Osteocyte (in vitro differentiated cells): Measurements from ENCODE around the gene RCAN2. TPM values are rescaled to one million over a fixed set of nuclear protein-coding genes. Genes with fewer than 3 reads are reported as not detected.

ENCODE experiments used
- DNase-seq: peaks from one replicate; pipeline ENCODE4 v3.0.0; 2021; ENCODE audit warnings: mixed read lengths; ENCODE audit not compliant: unreplicated experiment; ENCODE audit errors: extremely low spot score
- H3K27ac Mint-ChIP-seq: one replicate; pipeline ENCODE4 v1.8.0; 2021; ENCODE audit warnings: mild to moderate bottlenecking, mixed read lengths; ENCODE audit not compliant: unreplicated experiment
- H3K27me3 Mint-ChIP-seq: one replicate; pipeline ENCODE4 v1.8.0; 2021; ENCODE audit warnings: mixed read lengths; ENCODE audit not compliant: unreplicated experiment
- H3K36me3 Mint-ChIP-seq: one replicate; pipeline ENCODE4 v1.8.0; 2021; ENCODE audit warnings: mixed read lengths; ENCODE audit not compliant: unreplicated experiment
- H3K4me1 Mint-ChIP-seq: one replicate; pipeline ENCODE4 v1.8.0; 2021; ENCODE audit warnings: mixed read lengths; ENCODE audit not compliant: unreplicated experiment
- H3K4me3 Mint-ChIP-seq: one replicate; pipeline ENCODE4 v1.8.0; 2021; ENCODE audit warnings: mild to moderate bottlenecking, moderate library complexity, mixed read lengths; ENCODE audit not compliant: unreplicated experiment
- H3K9me3 Mint-ChIP-seq: one replicate; pipeline ENCODE4 v1.8.0; 2021; ENCODE audit warnings: mixed read lengths; ENCODE audit not compliant: unreplicated experiment
- total RNA-seq: library from RNA; stranded (reverse); gene quantifications from 2 replicates; pipeline ENCODE4 v1.2.1, GENCODE V29; 2021
- TF ChIP-seq, protein P1 (sequence below): fragments of 200-600 bp; sonication (generic); IDR thresholded peaks from 2 replicates; pipeline ENCODE4 v1.5.0; 2021; ENCODE audit warnings: antibody characterized with exemption, mild to moderate bottlenecking, moderate library complexity

RCAN2 gene
- total RNA-seq, 1 donor from 2014 or later = 31.3 TPM

DNA sequence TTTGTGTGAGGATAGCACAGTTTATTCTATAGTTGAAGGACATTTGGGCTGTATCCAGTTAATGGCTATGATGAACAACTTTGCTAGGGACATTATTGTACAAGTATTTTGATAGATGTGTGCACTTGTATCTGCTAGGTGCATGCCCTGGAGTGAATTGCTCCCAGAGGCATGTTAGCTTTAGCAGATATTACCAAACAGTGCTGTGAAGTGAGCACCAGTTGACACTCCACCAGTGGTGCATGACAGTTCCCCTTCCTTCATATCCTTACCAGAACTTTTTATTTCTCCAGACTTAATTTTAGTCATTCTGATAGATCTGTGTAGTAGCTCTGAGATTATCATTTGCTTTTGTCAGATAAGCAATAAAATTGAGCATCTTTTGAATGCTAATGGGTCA is 271.6 kb downstream of the RCAN2 start:
- no peaks in the 10 kb centered on the region for H3K4me1 Mint-ChIP-seq
- H3K27ac Mint-ChIP-seq = no peak overlapping the region
- H3K36me3 Mint-ChIP-seq = no peaks in the 10 kb centered on the region
- H3K27me3 Mint-ChIP-seq = peaks cover 3% of the 10 kb centered on the region
- no peak overlapping the region for H3K4me3 Mint-ChIP-seq
- no peaks in the 10 kb centered on the region for H3K9me3 Mint-ChIP-seq
- TF ChIP-seq, protein P1, sequence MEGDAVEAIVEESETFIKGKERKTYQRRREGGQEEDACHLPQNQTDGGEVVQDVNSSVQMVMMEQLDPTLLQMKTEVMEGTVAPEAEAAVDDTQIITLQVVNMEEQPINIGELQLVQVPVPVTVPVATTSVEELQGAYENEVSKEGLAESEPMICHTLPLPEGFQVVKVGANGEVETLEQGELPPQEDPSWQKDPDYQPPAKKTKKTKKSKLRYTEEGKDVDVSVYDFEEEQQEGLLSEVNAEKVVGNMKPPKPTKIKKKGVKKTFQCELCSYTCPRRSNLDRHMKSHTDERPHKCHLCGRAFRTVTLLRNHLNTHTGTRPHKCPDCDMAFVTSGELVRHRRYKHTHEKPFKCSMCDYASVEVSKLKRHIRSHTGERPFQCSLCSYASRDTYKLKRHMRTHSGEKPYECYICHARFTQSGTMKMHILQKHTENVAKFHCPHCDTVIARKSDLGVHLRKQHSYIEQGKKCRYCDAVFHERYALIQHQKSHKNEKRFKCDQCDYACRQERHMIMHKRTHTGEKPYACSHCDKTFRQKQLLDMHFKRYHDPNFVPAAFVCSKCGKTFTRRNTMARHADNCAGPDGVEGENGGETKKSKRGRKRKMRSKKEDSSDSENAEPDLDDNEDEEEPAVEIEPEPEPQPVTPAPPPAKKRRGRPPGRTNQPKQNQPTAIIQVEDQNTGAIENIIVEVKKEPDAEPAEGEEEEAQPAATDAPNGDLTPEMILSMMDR = no peak
- no peak for DNase-seq

DNA sequence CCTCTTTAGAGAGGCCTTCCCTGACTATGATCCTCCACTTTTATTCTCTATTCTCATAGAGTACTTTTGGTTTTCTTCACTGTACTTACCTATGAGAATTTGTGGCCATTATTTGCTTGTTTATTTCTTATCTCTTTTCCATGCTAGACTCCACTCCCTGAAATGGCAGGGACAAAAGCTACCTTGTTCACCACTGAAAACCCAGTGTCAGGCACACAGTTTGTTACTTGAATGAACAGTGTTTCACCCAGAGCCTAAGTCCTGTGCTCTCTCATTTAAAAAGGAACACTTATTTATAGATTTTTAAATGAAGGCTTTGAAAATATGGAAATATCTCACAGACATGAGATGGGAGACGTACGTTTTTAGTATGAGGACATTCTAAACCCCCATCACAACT is 272.8 kb downstream of the RCAN2 start:
- H3K9me3 Mint-ChIP-seq = no peaks in the 10 kb centered on the region
- no peak overlapping the region for H3K27ac Mint-ChIP-seq
- TF ChIP-seq, protein P1 = no peak
- DNase-seq = no peak
- no peaks in the 10 kb centered on the region for H3K4me1 Mint-ChIP-seq
- H3K4me3 Mint-ChIP-seq = no peak overlapping the region
- no peaks in the 10 kb centered on the region for H3K36me3 Mint-ChIP-seq
- peaks cover 3% of the 10 kb centered on the region for H3K27me3 Mint-ChIP-seq

DNA sequence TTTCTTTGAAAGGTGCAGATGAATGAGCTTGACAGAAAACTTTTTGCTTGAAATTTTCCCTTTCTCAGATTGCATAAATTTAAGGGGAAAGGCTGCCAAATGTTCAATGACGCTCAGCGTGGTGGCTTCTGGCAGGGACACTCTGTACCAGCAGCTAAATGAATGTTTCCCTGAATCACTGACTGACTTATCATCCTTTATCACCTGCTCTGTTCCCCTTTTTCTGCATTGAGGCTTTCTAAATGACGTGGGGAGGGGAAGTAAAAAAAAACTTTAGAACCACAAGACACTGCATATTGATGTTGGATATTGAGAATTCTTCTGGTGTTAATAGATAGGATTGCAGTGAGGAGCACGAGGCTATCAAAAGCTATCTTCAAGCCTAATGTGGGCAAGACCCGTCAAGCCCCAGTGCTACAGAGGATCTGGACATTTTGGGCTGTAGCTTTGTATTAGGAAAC is 273.5 kb downstream of the RCAN2 start:
- TF ChIP-seq, protein P1 = no peak
- H3K27me3 Mint-ChIP-seq = peaks cover 3% of the 10 kb centered on the region
- no peaks in the 10 kb centered on the region for H3K36me3 Mint-ChIP-seq
- no peaks in the 10 kb centered on the region for H3K9me3 Mint-ChIP-seq
- no peaks in the 10 kb centered on the region for H3K4me1 Mint-ChIP-seq
- no peak for DNase-seq
- H3K27ac Mint-ChIP-seq = no peak overlapping the region
- no peak overlapping the region for H3K4me3 Mint-ChIP-seq

DNA sequence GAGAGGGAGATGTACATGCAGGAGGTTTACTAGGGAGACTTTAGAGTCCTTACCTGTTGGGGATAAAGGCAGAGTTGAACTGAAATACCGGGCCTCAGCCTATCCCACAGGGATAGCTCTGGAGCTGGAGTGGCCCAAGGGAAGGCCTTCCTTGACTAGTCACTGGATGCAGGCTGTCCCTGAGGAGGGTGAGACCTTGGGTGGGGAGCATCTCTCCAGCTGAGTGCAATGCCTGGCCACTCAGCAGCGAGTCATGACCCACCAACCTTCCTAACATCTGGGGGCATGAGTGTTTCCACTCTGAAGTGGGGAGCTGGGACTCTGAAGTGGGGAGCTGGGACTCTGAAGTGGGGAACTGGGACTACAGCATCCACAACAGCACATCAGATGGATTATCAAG is 274.4 kb downstream of the RCAN2 start:
- TF ChIP-seq, protein P1 = no peak
- no peak for DNase-seq
- H3K27me3 Mint-ChIP-seq = peaks cover 3% of the 10 kb centered on the region
- H3K27ac Mint-ChIP-seq = no peak overlapping the region
- no peaks in the 10 kb centered on the region for H3K9me3 Mint-ChIP-seq
- no peaks in the 10 kb centered on the region for H3K36me3 Mint-ChIP-seq
- H3K4me1 Mint-ChIP-seq = no peaks in the 10 kb centered on the region
- no peak overlapping the region for H3K4me3 Mint-ChIP-seq

DNA sequence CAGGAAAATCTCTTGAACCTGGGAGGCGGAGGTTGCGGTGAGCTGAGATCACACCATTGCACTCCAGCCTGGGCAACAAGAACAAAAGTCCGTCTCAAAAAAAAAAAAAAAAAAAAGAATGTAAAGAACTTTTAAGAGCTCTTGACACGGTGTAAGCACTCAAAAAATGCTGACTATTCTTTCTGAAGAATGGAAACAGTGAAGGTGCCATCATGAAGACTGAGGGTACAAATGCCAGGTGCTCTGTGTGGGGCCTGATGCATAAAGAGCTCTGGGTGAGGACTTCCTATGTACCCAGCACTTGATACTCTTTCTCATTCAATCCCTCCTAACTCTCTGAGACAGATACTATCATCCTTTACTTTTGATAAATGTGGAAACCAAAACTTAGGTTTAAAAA is 275.5 kb downstream of the RCAN2 start:
- no peak for DNase-seq
- H3K36me3 Mint-ChIP-seq = no peaks in the 10 kb centered on the region
- peaks cover 3% of the 10 kb centered on the region for H3K27me3 Mint-ChIP-seq
- no peaks in the 10 kb centered on the region for H3K4me1 Mint-ChIP-seq
- H3K4me3 Mint-ChIP-seq = no peak overlapping the region
- no peaks in the 10 kb centered on the region for H3K9me3 Mint-ChIP-seq
- H3K27ac Mint-ChIP-seq = no peak overlapping the region
- TF ChIP-seq, protein P1 = no peak
